Type B pancreatic cell (in vitro differentiated cells): ENCODE measurements around the gene PILRA. TPM values are rescaled to one million over a fixed set of nuclear protein-coding genes. Genes with fewer than 3 reads are reported as not detected.
"Not testable (repeated sequence)": the region's sequence is repeated elsewhere in the genome, so short reads cannot be mapped to it uniquely, and the experiment has no call there.

Experiments used
- DNase-seq: peaks from one replicate; pipeline ENCODE4 v3.0.0; 2021; ENCODE audit warnings: mixed read lengths; ENCODE audit not compliant: unreplicated experiment; ENCODE audit errors: extremely low spot score
- H3K27ac Mint-ChIP-seq: 2 replicates; pipeline ENCODE4 v1.8.0; 2021; ENCODE audit warnings: mild to moderate bottlenecking, mixed read lengths
- H3K27me3 Mint-ChIP-seq: 2 replicates; pipeline ENCODE4 v1.8.0; 2021; ENCODE audit warnings: mixed read lengths
- H3K36me3 Mint-ChIP-seq: 2 replicates; pipeline ENCODE4 v1.8.0; 2021; ENCODE audit warnings: mixed read lengths
- H3K4me1 Mint-ChIP-seq: one replicate; pipeline ENCODE4 v1.8.0; 2021; ENCODE audit warnings: mixed read lengths; ENCODE audit not compliant: unreplicated experiment
- H3K4me3 Mint-ChIP-seq: 2 replicates; pipeline ENCODE4 v1.8.0; 2021; ENCODE audit warnings: mild to moderate bottlenecking, mixed read lengths
- H3K9me3 Mint-ChIP-seq: 2 replicates; pipeline ENCODE4 v1.8.0; 2021; ENCODE audit warnings: mixed read lengths
- total RNA-seq: library from RNA; stranded (reverse); gene quantifications from 2 replicates; pipeline ENCODE4 v1.2.1, GENCODE V29; 2021; ENCODE audit warnings: low replicate concordance
- TF ChIP-seq, protein P1 (sequence below): fragments of 200-600 bp; sonication (generic); conservative IDR thresholded peaks from 2 replicates; pipeline ENCODE4 v1.5.0; 2021; ENCODE audit warnings: antibody characterized with exemption, mild to moderate bottlenecking

The PILRA gene
- total RNA-seq, 1 donor from 2014 or later, result 2.8 TPM

GRCh38 chr7:100376066-100376465, 2.8 kb downstream of the PILRA start:
- H3K36me3 Mint-ChIP-seq, result no peaks in the 10 kb centered on the region
- H3K27me3 Mint-ChIP-seq, result peaks cover 3% of the 10 kb centered on the region
- no peaks in the 10 kb centered on the region for H3K9me3 Mint-ChIP-seq
- no peak overlapping the region for H3K4me3 Mint-ChIP-seq
- H3K4me1 Mint-ChIP-seq, result peaks cover 11% of the 10 kb centered on the region
- no peak overlapping the region for H3K27ac Mint-ChIP-seq
- TF ChIP-seq, protein P1, sequence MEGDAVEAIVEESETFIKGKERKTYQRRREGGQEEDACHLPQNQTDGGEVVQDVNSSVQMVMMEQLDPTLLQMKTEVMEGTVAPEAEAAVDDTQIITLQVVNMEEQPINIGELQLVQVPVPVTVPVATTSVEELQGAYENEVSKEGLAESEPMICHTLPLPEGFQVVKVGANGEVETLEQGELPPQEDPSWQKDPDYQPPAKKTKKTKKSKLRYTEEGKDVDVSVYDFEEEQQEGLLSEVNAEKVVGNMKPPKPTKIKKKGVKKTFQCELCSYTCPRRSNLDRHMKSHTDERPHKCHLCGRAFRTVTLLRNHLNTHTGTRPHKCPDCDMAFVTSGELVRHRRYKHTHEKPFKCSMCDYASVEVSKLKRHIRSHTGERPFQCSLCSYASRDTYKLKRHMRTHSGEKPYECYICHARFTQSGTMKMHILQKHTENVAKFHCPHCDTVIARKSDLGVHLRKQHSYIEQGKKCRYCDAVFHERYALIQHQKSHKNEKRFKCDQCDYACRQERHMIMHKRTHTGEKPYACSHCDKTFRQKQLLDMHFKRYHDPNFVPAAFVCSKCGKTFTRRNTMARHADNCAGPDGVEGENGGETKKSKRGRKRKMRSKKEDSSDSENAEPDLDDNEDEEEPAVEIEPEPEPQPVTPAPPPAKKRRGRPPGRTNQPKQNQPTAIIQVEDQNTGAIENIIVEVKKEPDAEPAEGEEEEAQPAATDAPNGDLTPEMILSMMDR, result no peak
- DNase-seq, result no peak

DNA sequence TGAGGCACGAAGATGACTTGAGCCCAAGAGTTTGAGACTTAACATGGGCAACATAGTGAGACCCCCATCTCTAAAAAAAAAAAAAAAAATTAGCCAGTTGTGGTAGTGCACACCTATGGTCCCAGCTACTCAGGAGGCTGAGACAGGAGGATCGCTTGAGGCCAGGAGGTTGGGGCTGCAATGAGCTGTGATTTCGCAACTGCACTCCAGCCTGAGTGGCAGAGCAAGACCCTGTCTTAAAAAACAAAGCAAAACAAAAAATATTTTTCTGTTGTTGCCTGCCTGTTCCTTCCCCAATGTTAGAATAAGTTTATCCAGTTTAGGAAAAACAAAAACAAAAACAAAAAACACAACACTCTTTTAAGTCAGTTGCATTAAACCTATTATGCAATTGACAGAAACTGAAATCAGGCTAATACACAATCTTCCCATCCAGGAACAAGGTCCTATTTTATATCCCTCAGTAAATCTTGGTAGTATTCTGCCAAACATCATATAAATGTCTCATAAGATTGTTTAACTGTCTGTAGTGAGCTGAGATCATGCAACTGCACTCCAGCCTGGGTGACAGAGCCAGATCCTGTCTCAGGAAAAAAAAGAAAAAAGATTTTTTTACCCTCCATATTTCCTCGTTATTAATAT, 4.9 kb downstream of the PILRA start:
- Mint-ChIP-seq H3K9me3 (no peaks in the 10 kb centered on the region), H3K4me1 (peaks cover 11% of the 10 kb centered on the region), H3K27ac (no peak overlapping the region), H3K4me3 (no peak overlapping the region), H3K27me3 (peaks cover 3% of the 10 kb centered on the region), H3K36me3 (no peaks in the 10 kb centered on the region)
- TF ChIP-seq, protein P1, result no peak
- no peak for DNase-seq

GRCh38 chr7:100380196-100380595, 6.9 kb downstream of the PILRA start:
- no peaks in the 10 kb centered on the region for H3K9me3 Mint-ChIP-seq
- TF ChIP-seq, protein P1, result no peak

DNA sequence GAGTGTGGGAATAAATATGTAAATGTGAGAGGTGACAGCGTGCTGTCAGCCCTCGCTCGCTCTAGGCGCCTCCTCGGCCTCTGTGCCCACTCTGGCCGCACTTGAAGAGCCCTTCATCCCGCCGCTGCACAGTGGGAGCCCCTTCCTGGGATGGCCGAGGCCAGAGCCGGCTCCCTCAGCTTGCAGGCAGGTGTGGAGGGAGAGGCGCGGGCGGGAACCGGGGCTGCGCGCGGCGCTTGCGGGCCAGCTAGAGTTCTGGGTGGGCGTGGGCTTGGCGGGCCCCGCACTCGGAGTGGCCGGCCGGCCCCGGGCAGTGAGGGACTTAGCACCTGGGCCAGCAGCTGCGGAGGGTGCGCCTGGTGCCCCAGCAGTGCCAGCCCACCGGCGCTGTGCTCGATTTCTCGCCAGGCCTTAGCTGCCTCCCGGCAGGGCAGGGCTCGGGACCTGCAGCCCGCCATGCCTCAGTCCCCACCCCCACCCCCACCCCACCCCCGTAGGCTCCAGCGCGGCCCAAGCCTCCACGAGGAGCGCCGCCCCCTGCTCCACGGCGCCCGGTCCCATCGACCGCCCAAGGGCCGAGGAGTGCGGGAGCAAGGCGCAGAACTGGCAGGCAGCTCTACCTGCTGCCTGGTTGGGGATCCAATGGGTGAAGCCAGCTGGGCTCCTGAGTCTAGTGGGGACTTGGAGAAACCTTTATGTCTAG, 8.4 kb downstream of the PILRA start:
- not testable (repeated sequence) for H3K9me3 Mint-ChIP-seq, H3K27ac Mint-ChIP-seq, H3K4me1 Mint-ChIP-seq, H3K27me3 Mint-ChIP-seq, H3K4me3 Mint-ChIP-seq, H3K36me3 Mint-ChIP-seq, DNase-seq

More at GRCh38 chr7:100380196-100380595, 6.9 kb downstream of the PILRA start:
- Mint-ChIP-seq H3K27me3 (peaks cover 3% of the 10 kb centered on the region), H3K4me1 (no peaks in the 10 kb centered on the region), H3K36me3 (no peaks in the 10 kb centered on the region), H3K4me3 (peak overlapping the region; percentile 6), H3K27ac (no peak overlapping the region)
- DNase-seq, result no peak

DNA sequence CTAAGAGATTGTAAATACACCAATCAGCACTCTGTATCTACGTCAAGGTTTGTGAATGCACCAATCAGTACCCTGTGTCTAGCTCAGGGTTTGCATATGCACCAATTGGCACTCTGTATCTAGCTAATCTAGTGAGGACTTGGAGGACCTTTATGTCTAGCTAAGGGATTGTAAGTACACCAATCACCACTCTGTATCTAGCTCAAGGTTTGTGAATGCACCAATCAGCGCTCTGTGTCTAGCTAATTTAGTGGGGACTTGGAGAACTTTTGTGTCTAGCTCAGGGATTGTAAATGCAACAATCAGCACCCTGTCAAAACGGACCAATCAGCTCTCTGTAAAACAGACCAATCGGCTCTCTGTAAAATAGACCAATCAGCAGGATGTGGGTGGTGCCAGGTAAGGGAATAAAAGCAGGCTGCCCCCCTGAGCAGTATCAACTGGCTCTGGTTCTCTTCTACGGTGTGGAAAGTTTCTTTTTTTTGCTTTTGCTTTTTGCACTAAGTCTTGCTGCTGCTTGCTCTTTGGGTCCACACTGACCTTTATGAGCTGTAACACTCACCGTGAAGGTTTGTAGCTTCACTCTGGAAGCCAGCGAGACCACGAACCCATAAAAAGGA, 9.1 kb downstream of the PILRA start:
- not testable (repeated sequence) for H3K4me1 Mint-ChIP-seq, H3K9me3 Mint-ChIP-seq, H3K4me3 Mint-ChIP-seq, H3K27me3 Mint-ChIP-seq, H3K27ac Mint-ChIP-seq, DNase-seq, H3K36me3 Mint-ChIP-seq

- Mint-ChIP-seq H3K4me3 (no peak overlapping the region), H3K36me3 (no peaks in the 10 kb centered on the region), H3K9me3 (no peaks in the 10 kb centered on the region), H3K27ac (no peak overlapping the region), H3K4me1 (no peaks in the 10 kb centered on the region), H3K27me3 (peaks cover 3% of the 10 kb centered on the region)
- no peak for DNase-seq
- TF ChIP-seq, protein P1, result no peak
These were observed 11.5 kb downstream of the PILRA start for GRCh38 chr7:100384628-100385294.
